Kasumi-1 (cell line): Measurements from ENCODE around the gene OAS1.
"Not testable (repeated sequence)": the region's sequence is repeated elsewhere in the genome, so short reads cannot be mapped to it uniquely, and the experiment has no call there.

Experiments used
- DNase-seq, 2 experiments: peaks; one replicate each; lab custom pipeline; 2025; lab: John Stamatoyannopoulos, UW

Gene OAS1

GRCh38 chr12:112937741-112938719 lies 31.3 kb downstream of the OAS1 start, which contains the start of gene OAS3:
Gene OAS3, plus strand, starts transcription at chr12:112938474. Its CDS starts 57 bp downstream, at chr12:112938531.
- DNase-seq, result peak; percentile 30 to 43

GRCh38 chr12:112938751-112939150 lies 32.0 kb downstream of the OAS1 start:
- no peak for DNase-seq

GRCh38 chr12:112939761-112940381 lies 33.1 kb downstream of the OAS1 start:
- no peak for DNase-seq

- no peak for DNase-seq
Observed at GRCh38 chr12:112941528-112942335, 35.0 kb downstream of the OAS1 start.

GRCh38 chr12:112942572-112942971 lies 35.8 kb downstream of the OAS1 start:
- no peak for DNase-seq

- DNase-seq, result no peak
Observed at GRCh38 chr12:112944024-112944690, 37.4 kb downstream of the OAS1 start.

GRCh38 chr12:112945515-112945914 lies 38.8 kb downstream of the OAS1 start:
- no peak for DNase-seq

- DNase-seq, result no peak
Observed at GRCh38 chr12:112946236-112947000, 39.7 kb downstream of the OAS1 start.

- DNase-seq, result no peak
Observed at GRCh38 chr12:112947314-112947713, 40.6 kb downstream of the OAS1 start.

- no peak for DNase-seq
Observed at GRCh38 chr12:112947761-112948160, 41.0 kb downstream of the OAS1 start.

- no peak for DNase-seq
Observed at GRCh38 chr12:112948806-112949205, 42.0 kb downstream of the OAS1 start.

- DNase-seq, result no peak
Observed at GRCh38 chr12:112950701-112951100, 43.9 kb downstream of the OAS1 start.

GRCh38 chr12:112957125-112957524 lies 50.4 kb downstream of the OAS1 start:
- not testable (repeated sequence) for DNase-seq

GRCh38 chr12:112961074-112961473 lies 54.3 kb downstream of the OAS1 start:
- no peak for DNase-seq

- DNase-seq, result no peak
Observed at GRCh38 chr12:112961536-112961935, 54.8 kb downstream of the OAS1 start.

GRCh38 chr12:112962561-112962960 lies 55.8 kb downstream of the OAS1 start:
- DNase-seq, result no peak

GRCh38 chr12:112963227-112963861 lies 56.6 kb downstream of the OAS1 start:
- no peak for DNase-seq

GRCh38 chr12:112964067-112964670 lies 57.4 kb downstream of the OAS1 start:
- no peak for DNase-seq

- no peak for DNase-seq
Observed at GRCh38 chr12:112964915-112965314, 58.2 kb downstream of the OAS1 start.

GRCh38 chr12:112965643-112966042 lies 58.9 kb downstream of the OAS1 start:
- no peak for DNase-seq
